22Rv1 (cell line): ENCODE results near the gene TTBK1.

Experiments used
- ZFX ChIP-seq: fragments of 450-650 bp; IDR thresholded peaks from 2 replicates; pipeline ENCODE4 v1.6.1; 2017; ENCODE audit warnings: antibody characterized with exemption, borderline replicate concordance
- TF ChIP-seq, protein P1 (sequence below): fragments of 450-650 bp; IDR thresholded peaks from 2 replicates; pipeline ENCODE4 v1.5.1; 2017; ENCODE audit warnings: mild to moderate bottlenecking

DNA sequence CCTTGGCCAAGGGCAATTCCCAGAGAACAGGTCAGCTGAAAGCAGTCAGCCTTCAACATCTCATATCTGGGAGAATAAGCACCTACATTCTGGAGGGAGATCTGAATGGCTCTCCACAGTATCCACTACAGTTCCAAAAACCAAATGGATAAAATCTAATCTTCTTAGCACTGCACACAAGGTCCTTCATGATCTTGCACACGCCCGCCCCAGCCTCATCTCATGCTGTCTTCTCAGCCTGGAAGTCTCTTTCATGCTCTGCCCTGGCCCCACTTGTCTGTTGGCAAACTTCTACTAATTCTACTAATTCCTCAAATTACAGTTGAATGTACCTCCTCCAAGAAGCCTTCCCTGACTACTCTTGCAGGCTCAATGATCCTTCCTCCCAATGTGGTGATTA is 1.8 kb upstream of the TTBK1 start:
- TF ChIP-seq, protein P1, sequence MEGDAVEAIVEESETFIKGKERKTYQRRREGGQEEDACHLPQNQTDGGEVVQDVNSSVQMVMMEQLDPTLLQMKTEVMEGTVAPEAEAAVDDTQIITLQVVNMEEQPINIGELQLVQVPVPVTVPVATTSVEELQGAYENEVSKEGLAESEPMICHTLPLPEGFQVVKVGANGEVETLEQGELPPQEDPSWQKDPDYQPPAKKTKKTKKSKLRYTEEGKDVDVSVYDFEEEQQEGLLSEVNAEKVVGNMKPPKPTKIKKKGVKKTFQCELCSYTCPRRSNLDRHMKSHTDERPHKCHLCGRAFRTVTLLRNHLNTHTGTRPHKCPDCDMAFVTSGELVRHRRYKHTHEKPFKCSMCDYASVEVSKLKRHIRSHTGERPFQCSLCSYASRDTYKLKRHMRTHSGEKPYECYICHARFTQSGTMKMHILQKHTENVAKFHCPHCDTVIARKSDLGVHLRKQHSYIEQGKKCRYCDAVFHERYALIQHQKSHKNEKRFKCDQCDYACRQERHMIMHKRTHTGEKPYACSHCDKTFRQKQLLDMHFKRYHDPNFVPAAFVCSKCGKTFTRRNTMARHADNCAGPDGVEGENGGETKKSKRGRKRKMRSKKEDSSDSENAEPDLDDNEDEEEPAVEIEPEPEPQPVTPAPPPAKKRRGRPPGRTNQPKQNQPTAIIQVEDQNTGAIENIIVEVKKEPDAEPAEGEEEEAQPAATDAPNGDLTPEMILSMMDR = no peak
- TF ChIP-seq ZFX = no peak
